GM21515 (cell line): ENCODE data around the gene CDC42SE2.
"Not testable (repeated sequence)": the region's sequence is repeated elsewhere in the genome, so short reads cannot be mapped to it uniquely, and the experiment has no call there.

Experiments
- ATAC-seq: cut with Tn5 transposase; IDR thresholded peaks from one replicate; pipeline ENCODE4 v1.9.1; 2021; ENCODE audit not compliant: unreplicated experiment

Gene CDC42SE2

DNA sequence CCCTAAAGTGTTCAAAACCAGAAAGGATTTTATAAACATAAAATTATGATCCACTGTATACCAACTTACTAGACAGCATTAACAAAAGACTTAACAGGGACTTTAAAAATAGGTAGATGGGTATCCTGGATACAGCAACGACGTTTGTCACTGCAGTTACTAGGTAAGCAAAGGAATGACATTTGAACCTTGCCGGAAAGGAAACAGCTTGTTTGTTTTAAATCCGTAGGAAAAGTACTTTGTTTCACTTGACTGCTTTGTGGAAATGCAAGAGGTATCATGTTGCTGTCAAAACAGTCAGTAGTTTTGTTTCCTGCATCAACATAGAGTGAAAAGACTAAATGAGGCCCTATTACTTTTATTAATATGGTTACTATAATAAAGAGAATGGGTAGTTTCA, 122.9 kb downstream of the CDC42SE2 start:
- ATAC-seq, result no peak

DNA sequence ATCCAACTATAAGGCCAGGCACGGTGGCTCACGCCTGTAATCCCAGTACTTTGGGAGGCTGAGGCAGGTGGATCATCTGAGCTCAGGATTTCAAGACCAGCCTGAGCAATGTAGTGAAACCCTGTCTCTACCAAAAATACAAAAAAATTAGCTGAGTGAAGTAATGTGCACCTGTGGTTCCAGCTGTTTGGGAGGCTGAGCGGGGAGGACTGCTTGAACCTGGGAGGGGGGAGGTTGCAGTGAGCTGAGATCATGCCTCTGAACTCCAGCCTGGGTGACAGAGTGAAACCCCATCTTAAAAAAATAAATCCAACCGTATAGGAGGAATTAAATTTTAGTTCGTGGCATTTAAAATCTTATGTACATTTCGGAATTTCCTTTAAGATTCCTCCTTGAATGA, 123.4 kb downstream of the CDC42SE2 start:
- ATAC-seq, result no peak

GRCh38 chr5:131389096-131389868, 125.4 kb downstream of the CDC42SE2 start:
- ATAC-seq, result no peak

- ATAC-seq, result no peak
Observed at GRCh38 chr5:131389869-131390265, 126.0 kb downstream of the CDC42SE2 start.

GRCh38 chr5:131392466-131393095, 128.7 kb downstream of the CDC42SE2 start:
- ATAC-seq, result no peak

GRCh38 chr5:131393498-131393968, 129.7 kb downstream of the CDC42SE2 start:
- ATAC-seq, result no peak

- ATAC-seq, result peak; percentile 48
Observed at GRCh38 chr5:131394128-131394527, 130.3 kb downstream of the CDC42SE2 start.

- ATAC-seq, result peak; percentile 77
Observed at GRCh38 chr5:131396015-131396414, 132.2 kb downstream of the CDC42SE2 start.

DNA sequence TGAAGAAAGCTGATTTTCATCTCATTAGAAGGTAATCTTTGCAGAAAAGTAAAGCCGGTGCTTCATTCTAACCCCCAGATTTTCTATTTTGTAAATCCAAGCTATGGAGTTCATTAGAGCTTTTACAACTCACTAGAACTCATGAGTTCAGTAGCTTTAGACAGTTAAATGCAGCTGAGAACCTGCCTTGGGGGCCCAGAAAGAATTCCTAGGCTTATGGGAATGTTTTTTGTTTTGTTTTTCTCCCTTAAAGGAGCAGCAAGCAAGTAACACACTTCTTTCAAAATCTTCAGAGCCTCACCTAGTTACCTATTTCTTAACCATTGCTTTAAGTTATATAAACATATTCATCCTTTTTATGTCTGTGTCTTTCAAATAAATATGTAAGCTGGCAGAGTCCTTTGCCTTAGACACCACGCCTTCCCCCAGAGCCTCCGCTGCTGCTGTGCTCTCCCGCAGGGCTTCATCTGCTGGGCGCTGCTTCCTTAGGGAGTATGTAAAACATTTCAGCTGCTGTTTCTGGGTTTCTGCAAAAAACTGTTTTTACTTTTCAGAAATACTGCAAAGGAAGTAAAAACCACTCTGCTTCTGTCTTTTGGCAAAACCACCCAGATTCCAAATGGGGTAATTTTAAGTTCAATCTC, 132.9 kb downstream of the CDC42SE2 start:
- no peak for ATAC-seq

GRCh38 chr5:131399007-131399406, 135.2 kb downstream of the CDC42SE2 start:
- ATAC-seq, result not testable (repeated sequence)

DNA sequence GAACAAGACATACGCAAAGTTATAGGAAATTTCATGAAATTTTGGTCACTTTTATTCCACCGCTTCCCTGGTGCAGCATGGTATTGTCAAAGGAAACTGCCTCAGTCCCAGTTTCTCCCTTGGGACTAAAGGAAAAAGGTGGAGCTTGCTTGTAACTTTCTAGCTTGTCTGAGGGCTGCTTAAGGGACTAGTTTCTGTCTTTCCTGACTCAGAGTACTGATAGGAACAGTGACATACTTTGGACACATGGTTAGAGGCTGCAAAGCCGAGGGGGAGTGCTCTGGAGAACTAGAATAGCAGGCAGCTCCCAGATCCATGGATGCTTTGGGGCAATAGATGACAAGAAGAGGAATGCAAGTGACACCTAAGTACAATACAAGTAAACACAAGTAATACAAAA, 136.7 kb downstream of the CDC42SE2 start:
- no peak for ATAC-seq

DNA sequence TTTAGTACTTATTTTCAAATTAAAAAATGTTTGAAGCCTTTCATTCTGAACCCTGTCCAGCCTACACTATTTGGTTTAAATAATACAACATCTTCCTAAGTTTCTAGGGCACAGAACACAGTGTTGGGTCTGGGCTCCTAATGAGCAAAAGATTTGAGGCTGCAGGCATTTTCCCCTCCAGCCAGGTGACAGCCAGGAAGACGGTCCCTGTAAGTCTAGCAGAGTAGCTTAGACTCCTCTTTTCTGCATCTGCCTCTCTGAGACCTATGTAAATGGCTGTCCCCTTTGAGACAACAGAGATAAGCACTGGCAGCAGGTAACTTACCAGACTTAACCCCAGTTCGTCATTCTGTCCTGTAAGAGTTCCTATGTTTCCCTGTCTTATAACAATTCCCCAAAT, 141.8 kb downstream of the CDC42SE2 start:
- ATAC-seq, result no peak

- ATAC-seq, result no peak
Observed at GRCh38 chr5:131406076-131406475, 142.2 kb downstream of the CDC42SE2 start.

- no peak for ATAC-seq
Observed at GRCh38 chr5:131406975-131407638, 143.3 kb downstream of the CDC42SE2 start.

DNA sequence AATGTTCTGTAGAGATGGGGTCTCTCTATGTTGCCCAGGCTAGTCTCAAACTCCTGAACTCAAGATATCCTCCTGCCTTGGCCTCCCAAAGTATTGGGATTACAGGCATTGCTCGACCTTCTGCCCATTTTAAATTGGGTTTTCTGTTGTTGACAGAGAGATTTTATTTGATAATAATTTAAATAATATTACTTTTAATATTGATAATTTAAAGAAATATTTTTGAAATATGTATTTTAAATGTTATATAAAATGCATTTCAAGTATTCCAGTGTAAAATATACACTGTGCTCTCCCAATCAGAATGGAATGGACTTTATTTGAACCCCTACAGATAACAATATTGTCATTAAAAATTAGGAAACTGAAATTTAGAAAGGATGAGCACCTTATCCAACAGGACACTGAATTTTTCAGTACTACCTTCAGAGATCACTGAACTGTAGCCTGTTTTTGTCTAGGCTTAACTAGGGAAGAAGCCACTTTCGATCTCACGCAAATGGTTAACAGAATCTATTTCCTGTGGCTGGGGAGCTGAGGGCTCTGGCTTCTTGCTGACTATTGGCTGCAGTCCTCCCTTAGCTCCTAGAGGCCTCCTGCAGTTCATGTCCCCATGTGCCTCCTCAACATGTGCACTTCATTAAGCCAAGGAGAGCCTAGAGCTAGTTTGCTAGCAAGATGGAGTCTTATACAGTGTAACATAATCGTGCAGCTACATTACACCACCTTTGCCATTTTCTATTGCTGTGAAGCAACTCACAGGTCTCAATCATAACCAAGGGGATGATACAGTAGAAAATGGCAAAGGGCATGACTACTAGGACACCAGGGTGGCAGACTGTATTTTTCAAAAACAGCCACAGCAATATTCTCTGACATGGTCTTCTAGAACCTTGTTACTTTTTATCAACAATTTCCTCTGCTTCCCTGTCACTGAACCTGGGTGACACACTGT, 150.0 kb downstream of the CDC42SE2 start:
- peak; percentile 74 for ATAC-seq

- peak; percentile 71 for ATAC-seq
Observed at GRCh38 chr5:131416729-131417128, 152.9 kb downstream of the CDC42SE2 start.

DNA sequence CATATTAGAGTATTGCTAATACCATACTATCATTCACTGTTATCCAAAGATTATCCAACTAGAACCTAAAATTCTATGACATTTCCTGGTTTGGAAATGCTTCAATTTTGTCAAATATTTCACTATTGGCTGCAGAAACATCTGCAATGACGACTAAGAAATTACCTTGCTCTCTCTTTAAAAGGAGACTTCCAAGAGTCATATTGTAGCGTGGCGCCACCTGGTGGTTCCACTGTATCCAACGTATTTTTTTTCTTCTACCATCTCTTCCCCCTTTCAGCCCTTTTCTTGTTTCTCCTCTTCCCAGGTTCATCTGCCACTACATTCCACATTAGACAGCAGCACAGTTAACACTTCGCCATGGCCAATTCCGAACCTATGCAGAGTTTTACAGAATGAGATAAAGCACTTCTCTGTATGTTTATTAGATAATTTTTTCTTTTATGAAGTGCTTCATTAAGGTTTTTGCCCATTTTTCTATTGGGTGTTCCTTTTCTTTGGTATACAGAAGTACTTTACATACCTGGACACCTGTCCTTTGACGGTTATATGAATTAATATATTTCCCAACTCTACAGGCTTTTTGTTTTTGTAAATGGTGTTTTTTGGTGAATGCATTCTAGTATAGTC, 153.5 kb downstream of the CDC42SE2 start:
- ATAC-seq, result peak; percentile 41

- no peak for ATAC-seq
Observed at GRCh38 chr5:131418846-131419245, 155.0 kb downstream of the CDC42SE2 start.

DNA sequence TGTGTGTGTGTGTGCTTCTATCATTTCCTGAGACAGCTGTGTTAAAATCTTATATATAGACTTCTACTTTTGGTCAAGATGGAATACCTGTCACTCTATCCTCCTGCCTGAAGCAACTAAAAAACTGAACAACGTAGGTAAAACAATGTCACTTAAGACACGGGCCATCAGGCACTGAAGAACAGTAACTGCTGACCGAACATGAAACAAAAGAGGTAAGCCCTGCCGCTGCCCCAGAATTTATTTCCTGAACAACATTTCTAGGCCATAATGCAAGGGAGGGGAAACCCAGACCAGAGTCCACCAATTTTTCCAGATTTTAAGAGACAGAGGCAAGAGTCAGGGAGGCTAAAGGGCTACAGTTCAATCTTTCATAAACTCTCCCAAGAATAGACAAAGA, 156.0 kb downstream of the CDC42SE2 start:
- ATAC-seq, result no peak

GRCh38 chr5:131423056-131423455, 159.2 kb downstream of the CDC42SE2 start:
- ATAC-seq, result no peak
